ENCODE data around the gene FAM53A. TPM values are rescaled to one million over a fixed set of nuclear protein-coding genes. Genes with fewer than 3 reads are reported as not detected.

Gene FAM53A
- total RNA-seq, 1 experiment from 2014 or later, result 3.1 TPM

Other genes starting within 250 kb of the FAM53A start
- gene SLBP, start 28.0 kb upstream of the FAM53A start, total RNA-seq (2014; rRNA removed), result 98.3 and 109 TPM in 2 replicates
- gene TMEM129, start 37.0 kb upstream of the FAM53A start, total RNA-seq (2014; rRNA removed), result 28.6 and 47.7 TPM in 2 replicates
- gene TACC3, start 37.2 kb upstream of the FAM53A start, total RNA-seq (2014; rRNA removed), result 32.0 and 74.5 TPM in 2 replicates
- gene FGFR3, start 109.0 kb upstream of the FAM53A start, total RNA-seq (2014; rRNA removed), result 0.11 and 0.86 TPM in 2 replicates
- gene LETM1, start 171.8 kb upstream of the FAM53A start, total RNA-seq (2014; rRNA removed), result 86.3 and 129 TPM in 2 replicates
- 69.0 and 87.1 TPM in 2 replicates for gene NSD2, start 187.1 kb upstream of the FAM53A start, total RNA-seq (2014; rRNA removed)

Measured in PC-3 (cell line).